ENCODE data around the gene TANC1.
"Not testable (repeated sequence)": the region's sequence is repeated elsewhere in the genome, so short reads cannot be mapped to it uniquely, and the experiment has no call there.

The TANC1 gene

GRCh38 chr2:159094173-159094737 lies 125.8 kb downstream of the TANC1 start:
- no peak for DNase-seq

DNA sequence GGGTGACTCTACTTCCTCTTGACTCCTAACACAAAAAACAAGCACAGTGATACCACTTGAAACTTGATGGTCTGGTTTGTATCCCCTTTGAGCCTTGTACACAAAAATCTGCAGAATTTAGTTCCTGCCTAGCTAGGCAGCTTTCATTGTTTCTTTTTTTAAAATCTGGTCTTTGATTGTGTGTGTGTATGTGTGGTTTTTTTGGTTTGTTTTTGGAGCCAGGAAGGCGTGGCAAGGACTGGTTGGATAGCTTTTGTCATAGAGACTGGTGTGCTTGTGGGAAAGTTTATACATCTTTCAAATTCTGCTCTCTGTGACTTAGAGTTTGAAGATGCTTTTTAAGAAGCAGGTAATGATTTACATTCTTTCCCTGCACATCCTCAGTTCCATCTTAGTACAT lies 127.4 kb downstream of the TANC1 start:
- no peak for DNase-seq

DNA sequence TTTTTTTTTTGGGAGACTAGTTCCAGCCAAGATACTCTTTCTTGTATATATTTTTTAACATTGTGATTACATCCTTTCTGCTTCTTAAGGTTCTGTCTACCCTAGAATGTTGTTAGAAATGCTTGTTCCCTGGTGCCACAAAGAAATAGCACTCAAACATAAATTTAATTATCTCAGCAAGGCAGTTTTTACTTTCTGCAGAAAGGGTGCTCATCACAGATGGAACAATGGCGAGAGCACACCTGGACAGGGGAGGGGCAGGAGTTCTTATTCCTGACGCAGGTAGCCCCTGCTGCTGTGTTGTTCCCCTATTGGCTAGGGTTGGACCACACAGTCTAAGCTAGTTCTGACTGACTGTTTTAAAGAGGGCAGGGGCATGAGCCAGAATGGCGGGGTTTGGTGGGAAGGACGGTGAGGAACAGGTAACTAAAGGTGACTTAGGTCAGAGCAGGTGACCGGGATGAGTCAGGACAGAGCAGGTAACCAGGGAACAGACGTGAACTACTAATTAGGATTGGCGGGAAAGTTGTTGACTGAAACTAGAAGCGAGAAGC lies 127.9 kb downstream of the TANC1 start:
- not testable (repeated sequence) for DNase-seq

DNA sequence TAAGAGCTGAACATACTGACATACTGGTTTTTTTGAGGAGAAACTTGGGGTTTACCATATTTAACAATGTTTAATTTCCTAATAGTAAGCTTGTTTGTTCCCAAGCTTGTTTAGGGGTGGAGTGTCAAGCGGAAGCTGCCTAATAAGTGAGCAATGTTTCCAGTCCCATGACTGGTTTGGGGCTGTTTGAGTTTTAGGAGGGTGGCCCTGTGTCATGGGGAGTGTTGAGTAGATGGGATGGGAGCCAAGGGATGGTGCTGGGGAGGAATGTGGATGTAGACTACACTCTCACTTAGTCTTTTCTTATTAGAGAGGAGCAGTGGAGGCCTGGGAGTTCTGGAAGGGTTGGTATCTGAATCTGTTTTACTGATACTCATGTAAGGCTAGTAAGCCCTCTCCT lies 128.5 kb downstream of the TANC1 start:
- DNase-seq, result no peak

- DNase-seq, result no peak
Measured at GRCh38 chr2:159098361-159098760, 129.9 kb downstream of the TANC1 start.

DNA sequence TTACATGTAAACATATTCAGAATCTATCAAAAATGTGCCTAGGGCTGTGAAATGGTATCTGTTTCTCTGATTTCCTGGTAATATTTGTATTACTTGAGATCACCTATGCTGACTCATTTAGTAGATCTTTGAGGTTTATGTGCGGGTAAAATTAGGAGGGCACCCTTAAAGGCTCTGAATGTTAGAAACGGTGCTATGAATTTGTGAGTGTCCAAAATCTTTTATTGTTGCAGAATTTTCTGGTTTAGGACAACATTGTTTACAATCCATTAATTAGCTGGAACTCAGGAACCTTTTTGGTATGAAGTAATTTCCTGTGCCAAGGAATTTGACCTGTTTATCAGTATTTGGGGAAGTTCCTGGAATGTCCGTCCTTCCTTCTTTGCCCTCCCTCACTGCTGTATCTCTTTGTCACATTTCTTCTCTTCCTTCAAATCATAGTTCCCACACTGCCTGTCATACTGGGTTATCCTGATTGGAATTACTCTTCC lies 130.5 kb downstream of the TANC1 start:
- no peak for DNase-seq

GRCh38 chr2:159101755-159102489 lies 133.5 kb downstream of the TANC1 start:
- DNase-seq, result peak; percentile 36

- no peak for DNase-seq
Measured at GRCh38 chr2:159103411-159103810, 135.0 kb downstream of the TANC1 start.

- DNase-seq, result no peak
Measured at GRCh38 chr2:159106109-159106508, 137.7 kb downstream of the TANC1 start.

- DNase-seq, result no peak
Measured at GRCh38 chr2:159108181-159108893, 139.9 kb downstream of the TANC1 start.

- no peak for DNase-seq
Measured at GRCh38 chr2:159109517-159109916, 141.1 kb downstream of the TANC1 start.

- DNase-seq, result no peak
Measured at GRCh38 chr2:159110784-159111183, 142.3 kb downstream of the TANC1 start.

GRCh38 chr2:159111346-159111927 lies 143.0 kb downstream of the TANC1 start:
- DNase-seq, result peak; percentile 34

DNA sequence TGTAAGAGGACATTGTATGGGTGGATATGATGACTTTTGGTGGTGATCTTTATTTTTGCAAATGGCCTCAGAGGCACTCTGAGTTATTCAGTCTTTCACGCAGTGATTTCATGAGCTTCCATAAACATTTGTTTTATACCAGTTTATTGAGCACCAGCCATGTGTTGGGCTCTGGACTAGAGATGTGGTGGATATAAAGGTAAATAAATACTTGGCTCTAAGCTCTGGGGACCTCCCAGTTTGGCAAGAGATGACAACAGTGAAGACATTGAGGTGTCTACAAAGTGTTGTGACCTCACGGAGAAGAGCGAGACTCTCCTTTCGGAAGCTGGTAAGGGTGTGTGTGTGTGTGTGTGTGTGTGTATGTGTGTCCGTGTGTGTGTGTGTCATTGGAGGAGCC lies 146.4 kb downstream of the TANC1 start:
- no peak for DNase-seq

DNA sequence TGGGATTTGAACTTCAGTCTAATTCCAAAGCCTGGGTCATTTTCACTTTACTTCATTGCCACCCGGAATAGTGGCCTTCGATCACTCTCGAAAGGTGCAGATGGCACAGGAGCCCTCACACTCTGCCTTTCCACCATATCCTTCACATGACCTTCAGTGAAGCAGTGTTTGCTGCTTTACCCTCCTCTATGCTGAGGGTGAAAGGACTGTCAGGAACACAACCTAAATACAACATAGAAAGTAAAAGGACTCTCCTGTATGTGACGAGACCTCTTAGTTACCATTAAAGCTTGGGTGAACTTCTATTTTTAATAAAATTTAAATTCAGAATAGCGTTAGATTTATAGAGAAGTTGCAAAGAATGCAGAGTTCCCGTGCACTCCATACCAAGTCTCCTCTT lies 148.5 kb downstream of the TANC1 start:
- no peak for DNase-seq

DNA sequence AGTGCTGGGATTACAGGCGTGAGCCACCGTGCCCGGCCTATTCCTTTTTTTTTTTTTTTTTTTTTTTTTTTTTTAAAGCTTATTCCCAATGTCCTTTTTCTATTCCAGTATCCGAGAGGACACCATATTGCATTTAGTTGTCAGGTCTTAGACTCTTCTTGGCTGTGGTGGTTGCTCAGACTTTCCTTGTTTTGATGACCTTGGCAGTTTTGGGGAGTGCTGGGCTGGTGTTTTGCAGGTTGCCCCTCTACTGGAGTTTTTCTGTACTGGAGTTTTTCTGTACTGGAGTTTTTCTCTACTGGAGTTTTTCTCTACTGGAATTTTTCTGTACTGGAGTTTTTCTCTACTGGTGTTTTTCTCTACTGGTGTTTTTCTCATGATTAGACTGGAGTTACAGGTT lies 149.2 kb downstream of the TANC1 start:
- no peak for DNase-seq

DNA sequence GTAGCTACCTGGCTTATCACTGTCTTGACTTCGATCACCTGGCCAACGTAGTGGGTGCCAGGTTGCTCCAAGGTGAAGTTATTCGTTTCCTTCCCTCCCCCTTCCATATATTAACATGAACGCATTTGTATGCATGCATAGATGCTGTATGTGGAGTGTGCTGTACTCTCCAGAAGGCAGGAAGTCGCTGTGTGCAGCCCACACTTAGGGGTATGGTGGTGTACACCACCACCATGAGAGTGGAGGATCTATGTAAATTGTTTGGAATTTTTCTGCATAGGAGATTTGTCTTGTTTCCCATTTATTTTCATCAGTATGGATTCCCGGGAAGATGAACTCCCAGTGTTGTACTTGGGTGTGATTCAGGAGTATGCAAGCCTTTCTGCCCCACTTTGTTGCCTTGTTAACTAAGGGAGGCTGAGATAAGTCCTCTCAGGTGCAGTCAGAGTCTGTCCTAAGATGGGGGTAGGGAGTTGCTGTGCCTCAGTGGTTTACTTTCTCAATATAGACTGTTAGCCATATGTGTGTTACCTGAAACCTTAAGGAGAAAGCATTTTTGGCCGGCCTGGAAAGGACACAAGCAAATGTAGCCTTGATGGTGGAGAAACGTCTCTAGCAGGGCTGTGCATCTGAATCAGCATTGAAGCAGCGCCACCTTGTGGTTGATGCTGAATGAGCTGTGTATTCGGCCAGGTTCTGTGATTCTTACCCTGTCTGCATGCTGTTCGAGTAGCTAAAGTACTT lies 149.8 kb downstream of the TANC1 start:
- peak; percentile 20 for DNase-seq

GRCh38 chr2:159118859-159119500 lies 150.5 kb downstream of the TANC1 start:
- no peak for DNase-seq

GRCh38 chr2:159119652-159120257 lies 151.3 kb downstream of the TANC1 start:
- DNase-seq, result no peak

- no peak for DNase-seq
Measured at GRCh38 chr2:159123786-159124185, 155.3 kb downstream of the TANC1 start.

DNA sequence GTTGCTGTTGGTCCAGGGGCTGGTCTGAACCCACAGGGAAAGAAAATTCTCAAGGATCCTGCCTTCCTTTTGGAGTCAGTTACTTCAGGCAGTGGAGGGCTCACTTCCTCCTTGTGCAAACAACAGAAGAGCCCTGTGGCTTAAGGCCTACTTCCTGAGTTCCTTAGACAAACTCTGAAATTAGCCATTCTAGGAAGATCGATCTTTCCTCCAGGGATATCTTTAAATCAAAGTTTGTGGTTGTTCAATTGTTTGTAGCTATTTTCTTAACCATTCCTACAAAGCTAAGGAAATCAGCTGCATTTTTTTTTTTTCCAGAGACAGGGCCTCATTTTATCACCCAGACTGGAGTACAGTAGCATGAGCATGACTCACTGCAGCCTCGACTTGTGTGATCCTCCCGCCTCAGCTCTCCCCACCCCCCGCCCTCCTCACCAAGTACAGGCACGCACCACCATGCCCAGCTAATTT lies 156.0 kb downstream of the TANC1 start:
- DNase-seq, result no peak
